HL-60 (cell line): ENCODE measurements around the gene SETD4.

Experiments used
- DNase-seq, 2 experiments: peaks; one replicate each; pipeline ENCODE4 v3.0.0-alpha.2; 2010 to 2020; ENCODE audit warnings: low read depth in 1 of 2, low spot score in 1 of 2
- H3K27ac ChIP-seq: fragments of 250-450 bp; sonication (Bioruptor Pico); replicated peaks from 2 replicates; pipeline ENCODE4 v1.5.1; 2020; ENCODE audit warnings: mild to moderate bottlenecking, moderate library complexity
- H3K27me3 ChIP-seq: fragments of 250-450 bp; sonication (Bioruptor Pico); 2 replicates; pipeline ENCODE4 v1.5.1; 2021; ENCODE audit warnings: mild to moderate bottlenecking, moderate library complexity; ENCODE audit not compliant: insufficient read depth, poor library complexity, severe bottlenecking
- H3K4me3 ChIP-seq: replicated peaks from 2 replicates; pipeline ENCODE4 v1.5.1; 2011; ENCODE audit warnings: mild to moderate bottlenecking, control low read depth, low read length; ENCODE audit not compliant: insufficient read depth
- GABPA ChIP-seq: IDR thresholded peaks from 2 replicates; pipeline ENCODE4 v1.6.1; 2012; ENCODE audit warnings: low read depth
- POLR2AphosphoS5 ChIP-seq: IDR thresholded peaks from 2 replicates; pipeline ENCODE4 v1.6.1; 2012; ENCODE audit warnings: low read depth
- SPI1 ChIP-seq: IDR thresholded peaks from 2 replicates; pipeline ENCODE4 v1.6.1; 2012; ENCODE audit warnings: low read depth, mild to moderate bottlenecking, borderline replicate concordance
- long read RNA-seq: library from polyadenylated mRNA; unstranded; transcript quantifications from one replicate; pipeline ENCODE4 v2.0.0, GENCODE V29; 2020
- TF ChIP-seq, protein P1 (sequence below): IDR thresholded peaks from 2 replicates; pipeline ENCODE4 v1.6.1; 2012; ENCODE audit warnings: low read depth; ENCODE audit not compliant: insufficient replicate concordance
- TF ChIP-seq, protein P2 (sequence below): IDR thresholded peaks from one replicate; pipeline ENCODE4 v1.5.1; 2011; ENCODE audit warnings: low read length, control low read depth, inconsistent platforms; ENCODE audit not compliant: insufficient read depth

SETD4 gene, protein sequence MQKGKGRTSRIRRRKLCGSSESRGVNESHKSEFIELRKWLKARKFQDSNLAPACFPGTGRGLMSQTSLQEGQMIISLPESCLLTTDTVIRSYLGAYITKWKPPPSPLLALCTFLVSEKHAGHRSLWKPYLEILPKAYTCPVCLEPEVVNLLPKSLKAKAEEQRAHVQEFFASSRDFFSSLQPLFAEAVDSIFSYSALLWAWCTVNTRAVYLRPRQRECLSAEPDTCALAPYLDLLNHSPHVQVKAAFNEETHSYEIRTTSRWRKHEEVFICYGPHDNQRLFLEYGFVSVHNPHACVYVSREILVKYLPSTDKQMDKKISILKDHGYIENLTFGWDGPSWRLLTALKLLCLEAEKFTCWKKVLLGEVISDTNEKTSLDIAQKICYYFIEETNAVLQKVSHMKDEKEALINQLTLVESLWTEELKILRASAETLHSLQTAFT
- long read RNA-seq, partial matches to known transcripts = 38 of 70 reads
- long read RNA-seq, other reads (novel, unspliced or antisense) = 29 of 70 reads

DNA sequence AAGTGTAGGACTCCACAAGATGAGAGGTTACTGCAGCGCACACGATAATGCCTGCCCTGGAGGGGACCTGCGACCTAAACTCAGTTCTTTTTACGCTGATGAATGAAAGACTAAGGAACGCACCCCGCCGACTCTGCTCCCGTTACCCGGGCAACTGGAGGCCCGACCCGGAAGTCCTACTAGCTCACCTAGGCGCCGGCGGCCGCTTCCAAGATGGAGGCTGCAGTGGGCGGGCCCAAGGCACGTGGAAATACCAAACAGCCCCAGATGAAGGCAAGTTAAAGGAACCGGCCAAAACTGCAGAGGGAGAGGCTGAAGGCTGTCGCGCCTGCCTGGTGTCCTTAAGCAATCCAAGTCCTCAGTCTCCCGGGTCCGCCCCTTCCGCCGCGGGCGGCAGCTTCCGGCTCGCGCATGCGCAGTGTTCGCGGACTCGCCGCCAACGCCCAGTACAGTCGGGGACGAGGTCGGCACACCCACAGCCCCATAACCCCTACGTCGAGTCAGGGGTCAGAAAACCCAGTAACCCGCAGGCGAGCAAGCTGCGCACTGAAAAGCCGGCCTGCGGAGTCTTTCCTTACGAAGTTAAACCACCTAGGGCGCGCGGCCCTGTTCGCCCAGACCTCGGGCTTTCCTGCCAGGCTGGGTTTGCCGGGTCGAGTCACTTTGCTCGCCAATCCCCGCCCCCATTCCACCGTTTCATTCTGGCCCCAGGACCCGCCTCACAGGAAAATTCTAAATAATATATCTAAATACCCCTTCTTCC, at the start of gene SETD4:
TSS of gene SETD4 (minus strand) at position 368 of the 763 bp plus-strand sequence. CDS start 1,638 bp downstream, outside the sequence.
- Histone ChIP-seq H3K27me3 (no peaks in the 10 kb centered on the region), H3K4me3 (peak within 1 kb of the TSS; percentile 99)

DNA sequence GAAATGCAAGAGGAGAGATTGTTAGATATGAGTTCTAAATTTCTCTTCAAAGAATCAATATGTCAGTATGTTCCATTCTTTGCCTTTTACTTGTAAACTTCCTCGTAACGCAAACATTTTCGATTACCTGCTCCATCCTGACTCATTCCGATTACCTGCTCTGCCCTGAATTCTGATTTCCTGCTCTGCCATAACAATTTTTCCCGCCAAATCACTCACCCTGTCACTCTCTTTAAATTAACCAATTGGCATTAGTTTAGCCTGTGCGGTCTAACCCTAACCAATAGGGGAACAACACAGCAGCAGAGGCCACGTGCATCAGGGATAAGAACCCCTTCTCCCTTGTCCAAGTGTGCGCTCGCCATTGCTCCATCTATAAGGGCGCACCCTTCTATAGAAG, 49.5 kb upstream of the SETD4 start:
- no peak overlapping the region for H3K4me3 ChIP-seq
- TF ChIP-seq, protein P1, sequence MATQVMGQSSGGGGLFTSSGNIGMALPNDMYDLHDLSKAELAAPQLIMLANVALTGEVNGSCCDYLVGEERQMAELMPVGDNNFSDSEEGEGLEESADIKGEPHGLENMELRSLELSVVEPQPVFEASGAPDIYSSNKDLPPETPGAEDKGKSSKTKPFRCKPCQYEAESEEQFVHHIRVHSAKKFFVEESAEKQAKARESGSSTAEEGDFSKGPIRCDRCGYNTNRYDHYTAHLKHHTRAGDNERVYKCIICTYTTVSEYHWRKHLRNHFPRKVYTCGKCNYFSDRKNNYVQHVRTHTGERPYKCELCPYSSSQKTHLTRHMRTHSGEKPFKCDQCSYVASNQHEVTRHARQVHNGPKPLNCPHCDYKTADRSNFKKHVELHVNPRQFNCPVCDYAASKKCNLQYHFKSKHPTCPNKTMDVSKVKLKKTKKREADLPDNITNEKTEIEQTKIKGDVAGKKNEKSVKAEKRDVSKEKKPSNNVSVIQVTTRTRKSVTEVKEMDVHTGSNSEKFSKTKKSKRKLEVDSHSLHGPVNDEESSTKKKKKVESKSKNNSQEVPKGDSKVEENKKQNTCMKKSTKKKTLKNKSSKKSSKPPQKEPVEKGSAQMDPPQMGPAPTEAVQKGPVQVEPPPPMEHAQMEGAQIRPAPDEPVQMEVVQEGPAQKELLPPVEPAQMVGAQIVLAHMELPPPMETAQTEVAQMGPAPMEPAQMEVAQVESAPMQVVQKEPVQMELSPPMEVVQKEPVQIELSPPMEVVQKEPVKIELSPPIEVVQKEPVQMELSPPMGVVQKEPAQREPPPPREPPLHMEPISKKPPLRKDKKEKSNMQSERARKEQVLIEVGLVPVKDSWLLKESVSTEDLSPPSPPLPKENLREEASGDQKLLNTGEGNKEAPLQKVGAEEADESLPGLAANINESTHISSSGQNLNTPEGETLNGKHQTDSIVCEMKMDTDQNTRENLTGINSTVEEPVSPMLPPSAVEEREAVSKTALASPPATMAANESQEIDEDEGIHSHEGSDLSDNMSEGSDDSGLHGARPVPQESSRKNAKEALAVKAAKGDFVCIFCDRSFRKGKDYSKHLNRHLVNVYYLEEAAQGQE = no peak
- TF ChIP-seq SPI1 (no peak), GABPA (no peak), POLR2AphosphoS5 (no peak)
- TF ChIP-seq, protein P2, sequence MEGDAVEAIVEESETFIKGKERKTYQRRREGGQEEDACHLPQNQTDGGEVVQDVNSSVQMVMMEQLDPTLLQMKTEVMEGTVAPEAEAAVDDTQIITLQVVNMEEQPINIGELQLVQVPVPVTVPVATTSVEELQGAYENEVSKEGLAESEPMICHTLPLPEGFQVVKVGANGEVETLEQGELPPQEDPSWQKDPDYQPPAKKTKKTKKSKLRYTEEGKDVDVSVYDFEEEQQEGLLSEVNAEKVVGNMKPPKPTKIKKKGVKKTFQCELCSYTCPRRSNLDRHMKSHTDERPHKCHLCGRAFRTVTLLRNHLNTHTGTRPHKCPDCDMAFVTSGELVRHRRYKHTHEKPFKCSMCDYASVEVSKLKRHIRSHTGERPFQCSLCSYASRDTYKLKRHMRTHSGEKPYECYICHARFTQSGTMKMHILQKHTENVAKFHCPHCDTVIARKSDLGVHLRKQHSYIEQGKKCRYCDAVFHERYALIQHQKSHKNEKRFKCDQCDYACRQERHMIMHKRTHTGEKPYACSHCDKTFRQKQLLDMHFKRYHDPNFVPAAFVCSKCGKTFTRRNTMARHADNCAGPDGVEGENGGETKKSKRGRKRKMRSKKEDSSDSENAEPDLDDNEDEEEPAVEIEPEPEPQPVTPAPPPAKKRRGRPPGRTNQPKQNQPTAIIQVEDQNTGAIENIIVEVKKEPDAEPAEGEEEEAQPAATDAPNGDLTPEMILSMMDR = no peak
- DNase-seq = no peak
- H3K27me3 ChIP-seq = peaks cover 8% of the 10 kb centered on the region
- H3K27ac ChIP-seq = no peak overlapping the region

More for the DNA sequence above, at the start of gene SETD4:
- peak; percentile 96 to 97 for DNase-seq
- TF ChIP-seq, protein P2 = no peak
- TF ChIP-seq, protein P1 = no peak
- TF ChIP-seq POLR2AphosphoS5 (peak; percentile 76; the same call in 1 of the 2 replicates), GABPA (peak; percentile 77), SPI1 (no peak)
- H3K27ac ChIP-seq = peak within 1 kb of the TSS; percentile 85

DNA sequence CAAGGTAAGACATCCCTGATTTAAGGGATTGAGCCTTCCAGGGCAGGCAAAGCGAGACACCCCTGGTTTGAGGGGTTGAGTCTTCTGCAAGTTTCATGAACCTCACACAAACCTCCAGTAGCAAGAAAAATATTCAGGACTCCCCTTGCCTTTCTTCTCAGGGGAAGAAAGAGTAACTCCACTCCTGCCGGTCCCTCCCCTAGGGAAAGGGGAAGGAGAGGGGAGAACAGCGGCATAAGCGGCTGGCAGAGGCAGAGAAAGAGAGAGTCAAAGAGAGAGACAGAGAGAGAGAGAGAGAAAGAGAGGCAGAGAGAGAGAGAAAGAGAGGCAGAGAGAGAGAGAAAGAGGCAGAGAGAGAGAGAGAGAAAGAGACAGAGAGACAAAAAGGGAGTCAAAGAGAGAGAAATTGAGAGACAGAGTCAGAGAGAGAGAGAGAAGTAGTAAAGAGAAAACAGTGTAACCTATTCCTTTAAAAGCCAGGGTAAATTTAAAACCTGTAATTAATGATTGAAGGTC, 45.1 kb upstream of the SETD4 start:
- Histone ChIP-seq H3K27me3 (peaks cover 15% of the 10 kb centered on the region), H3K27ac (no peak overlapping the region), H3K4me3 (no peak overlapping the region)
- DNase-seq = no peak
- no peak for TF ChIP-seq SPI1
- TF ChIP-seq, protein P1 = no peak
- TF ChIP-seq POLR2AphosphoS5 = no peak
- TF ChIP-seq, protein P2 = no peak
- no peak for TF ChIP-seq GABPA
